EL (cell line): ENCODE measurements around the gene CTBS.
"Not testable (repeated sequence)": the region's sequence is repeated elsewhere in the genome, so short reads cannot be mapped to it uniquely, and the experiment has no call there.

Source experiments
- DNase-seq: peaks from one replicate; pipeline ENCODE4 v3.0.0-alpha.2; 2016

Gene CTBS

DNA sequence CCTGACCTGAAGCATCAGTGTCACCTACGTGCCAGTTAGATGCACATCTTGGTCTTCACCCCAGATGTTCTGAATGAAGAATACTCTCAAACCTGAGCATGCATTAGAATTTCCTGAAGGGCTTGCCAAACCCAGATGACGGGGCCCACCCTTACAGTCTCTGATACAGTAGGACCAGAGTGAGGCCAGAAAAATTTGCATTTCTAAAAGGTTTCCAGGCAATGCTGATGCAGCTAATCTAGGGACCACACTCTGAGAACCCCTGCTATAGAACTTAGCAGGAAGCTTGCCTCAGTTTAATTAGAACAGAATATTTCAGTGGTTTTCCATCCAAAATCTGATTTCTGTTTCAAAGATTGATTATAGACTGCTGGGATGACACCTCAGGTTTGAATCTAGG, 9.9 kb upstream of the CTBS start:
- no peak for DNase-seq

DNA sequence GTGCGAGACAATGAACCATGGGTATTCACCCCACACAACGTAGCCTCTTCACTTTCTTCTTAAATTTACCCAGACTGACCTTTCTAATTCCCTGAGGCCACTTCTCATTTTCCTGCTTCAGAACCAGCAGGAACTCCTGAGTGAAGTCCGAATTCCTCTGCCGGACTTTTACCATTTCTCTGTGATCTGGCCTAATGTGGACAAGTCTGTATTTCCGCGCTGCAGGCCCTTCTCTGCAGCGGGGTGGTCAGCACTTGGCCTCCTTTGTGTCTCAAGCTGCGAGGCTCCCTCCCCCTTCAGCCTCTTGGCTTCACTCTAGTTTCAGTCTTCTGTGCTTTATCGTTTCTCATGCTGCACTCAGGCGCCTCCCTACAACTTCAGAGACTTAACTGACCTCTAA, 9.4 kb upstream of the CTBS start:
- no peak for DNase-seq

DNA sequence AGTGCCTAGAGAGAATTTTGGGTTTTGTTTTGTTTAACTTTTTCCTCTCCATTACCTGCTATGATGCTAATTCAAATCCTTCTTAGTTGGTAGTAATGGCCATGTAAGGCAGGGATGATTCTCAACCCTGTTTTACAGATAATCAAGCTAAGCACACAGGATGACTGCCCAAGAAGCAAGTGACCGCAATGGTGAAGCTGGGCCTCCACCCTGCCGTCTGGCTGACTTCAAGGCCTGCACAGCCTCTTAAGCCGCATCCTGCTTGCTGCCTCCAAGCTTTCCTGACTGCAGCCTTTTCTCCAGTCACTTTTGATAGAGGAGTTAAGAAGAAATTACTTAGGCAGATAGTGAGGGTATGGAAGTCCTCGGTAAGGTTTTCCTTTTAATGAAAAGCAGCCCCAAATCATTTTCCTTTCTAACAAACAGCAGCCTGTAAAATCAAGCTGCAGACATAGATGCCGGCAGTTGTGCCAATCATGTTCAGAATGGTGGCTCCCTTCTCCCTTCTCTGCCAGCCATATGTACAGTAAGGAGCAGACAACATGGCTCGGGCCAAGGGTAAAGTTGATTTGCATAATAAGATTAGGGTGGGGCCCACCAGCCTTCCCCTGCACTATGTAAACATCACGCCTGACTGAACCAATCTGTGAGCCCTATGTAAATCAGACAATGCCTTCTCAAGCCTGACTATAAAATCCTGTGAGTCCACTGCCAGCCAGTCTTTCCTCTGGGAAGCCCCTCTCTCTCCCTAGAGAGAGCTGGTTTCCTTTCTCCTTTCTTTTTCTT, 8.8 kb upstream of the CTBS start:
- DNase-seq = no peak

DNA sequence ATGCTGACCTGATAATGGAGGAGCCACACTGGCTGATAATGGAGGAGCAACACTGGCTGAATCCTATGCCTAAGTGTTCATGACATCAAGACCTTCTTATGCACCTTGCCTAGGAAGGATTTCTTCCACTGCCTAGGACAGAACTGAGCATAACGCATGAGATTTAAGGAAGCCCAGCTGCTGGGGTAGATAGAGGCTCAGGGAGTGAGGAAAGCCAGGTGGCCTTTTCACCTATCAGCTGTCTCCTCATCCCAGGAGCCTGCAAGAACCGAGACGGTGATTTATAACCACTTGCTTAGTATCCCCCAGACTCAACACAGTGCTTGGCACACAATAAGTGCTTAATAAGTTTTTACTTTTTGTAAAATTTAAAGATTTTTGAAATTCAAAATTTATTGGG, 7.4 kb upstream of the CTBS start:
- no peak for DNase-seq

- no peak for DNase-seq
These were observed 696 bp upstream of the CTBS start for GRCh38 chr1:84574936-84575335.

DNA sequence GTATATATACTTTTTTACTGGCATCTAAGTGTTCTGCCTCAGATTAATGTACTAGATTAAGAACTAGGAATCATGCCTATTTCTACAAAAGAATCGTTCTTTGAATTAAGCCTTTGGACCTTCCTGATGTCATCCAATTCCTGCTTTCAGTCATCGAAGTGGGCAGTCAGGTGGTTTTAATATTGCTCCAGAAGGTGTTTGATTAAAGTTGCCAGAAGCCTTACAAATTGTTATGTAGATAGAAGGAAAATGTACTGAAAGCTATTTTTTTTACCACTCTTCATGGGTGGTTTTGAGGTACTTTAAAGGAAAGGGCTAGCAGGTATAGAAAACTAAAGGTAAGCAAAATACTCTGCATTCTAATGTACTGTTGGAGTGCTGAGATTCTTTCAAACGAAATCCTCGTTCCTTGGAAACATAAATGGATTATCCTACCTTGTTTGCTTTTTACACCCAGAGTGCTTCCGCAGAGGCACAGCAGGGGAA, 716 bp downstream of the CTBS start:
- DNase-seq = no peak

DNA sequence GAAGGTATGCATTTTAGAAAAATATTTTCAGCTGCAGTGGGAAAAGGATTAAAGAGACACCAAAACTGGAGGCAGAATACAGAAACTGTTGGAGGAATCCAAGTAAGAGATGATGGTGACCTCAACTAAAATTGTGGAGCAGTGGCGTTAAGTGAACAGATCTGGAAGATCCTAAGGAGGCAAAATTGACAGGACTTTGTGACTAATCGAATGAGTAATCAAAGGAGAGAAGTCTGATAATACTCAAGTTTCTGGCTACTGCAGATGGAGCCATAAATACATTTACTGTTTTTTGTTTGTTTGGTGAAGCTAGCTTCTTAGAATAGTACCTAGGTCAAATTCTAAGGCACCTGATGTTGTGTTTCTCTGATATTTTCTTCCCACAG, 3.1 kb downstream of the CTBS start:
- DNase-seq = peak; percentile 41

GRCh38 chr1:84570436-84571149, 3.6 kb downstream of the CTBS start:
- no peak for DNase-seq

- DNase-seq = no peak
These were observed 5.0 kb downstream of the CTBS start for GRCh38 chr1:84569216-84569615.

DNA sequence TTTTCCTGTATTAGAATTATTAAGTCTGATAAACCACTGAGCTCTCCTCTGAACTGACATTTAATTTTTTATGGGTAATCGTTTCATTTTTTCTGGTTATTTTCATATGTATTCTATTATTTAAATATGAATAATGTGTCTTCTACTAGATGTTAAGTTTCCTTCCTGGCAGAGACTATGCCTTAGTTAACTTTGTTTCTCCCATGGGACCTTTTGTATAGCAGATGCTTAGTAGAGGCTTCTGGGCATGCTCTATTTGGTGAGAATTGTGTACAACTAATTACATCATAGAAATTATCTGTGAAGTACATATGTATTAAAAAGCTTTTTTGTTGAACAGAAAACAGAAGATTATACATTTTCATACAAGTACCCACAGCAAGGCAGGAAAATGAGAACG, 23.4 kb downstream of the CTBS start:
- no peak for DNase-seq

DNA sequence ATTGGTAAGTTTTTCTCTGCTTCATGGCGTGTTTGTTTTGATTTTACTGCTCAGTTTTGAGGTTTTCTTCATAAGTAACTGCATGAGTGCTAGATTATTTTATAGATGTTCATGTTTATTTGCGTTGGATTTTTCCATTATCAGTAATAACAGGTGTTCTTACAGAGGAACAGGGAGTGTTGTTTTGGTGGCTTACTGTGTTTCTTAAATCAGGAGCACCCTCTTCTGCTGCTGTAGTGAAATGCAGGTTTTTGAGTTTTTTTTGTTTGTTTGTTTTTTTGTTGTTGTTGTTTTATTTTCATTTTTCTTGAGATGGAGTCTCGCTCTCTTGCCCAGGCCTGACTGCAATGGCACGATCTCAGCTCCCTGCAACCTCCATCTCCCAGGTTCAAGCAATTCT, 32.6 kb downstream of the CTBS start:
- no peak for DNase-seq

GRCh38 chr1:84540759-84541158, 33.5 kb downstream of the CTBS start:
- DNase-seq = no peak

GRCh38 chr1:84539972-84540371, 34.3 kb downstream of the CTBS start:
- DNase-seq = no peak

- DNase-seq = no peak
These were observed 35.6 kb downstream of the CTBS start for GRCh38 chr1:84538599-84538998.

- no peak for DNase-seq
These were observed 48.5 kb downstream of the CTBS start for GRCh38 chr1:84525779-84526178.

DNA sequence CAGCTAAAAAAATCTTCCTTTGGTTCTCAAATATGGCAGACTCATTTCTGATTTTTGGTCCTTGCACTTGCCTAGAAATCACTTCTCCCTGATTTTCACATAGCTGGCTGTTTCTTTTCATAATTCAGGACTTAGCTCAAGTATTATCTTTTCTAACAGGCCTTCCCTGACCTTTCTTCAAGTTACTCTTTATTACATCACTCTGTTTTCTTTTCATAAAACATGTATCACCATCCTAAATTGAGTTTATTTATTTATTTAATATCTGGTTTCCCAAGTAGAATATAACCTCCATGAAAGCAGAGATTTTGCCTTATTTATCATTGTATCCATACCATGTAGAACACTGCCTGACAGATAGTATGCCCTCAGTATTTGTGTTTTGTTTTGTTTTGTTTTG, 49.6 kb downstream of the CTBS start:
- no peak for DNase-seq

GRCh38 chr1:84510668-84511067, 63.6 kb downstream of the CTBS start:
- DNase-seq = no peak

GRCh38 chr1:84510165-84510564, 64.1 kb downstream of the CTBS start:
- DNase-seq = no peak

- DNase-seq = no peak
These were observed 65.2 kb downstream of the CTBS start for GRCh38 chr1:84509029-84509428.

DNA sequence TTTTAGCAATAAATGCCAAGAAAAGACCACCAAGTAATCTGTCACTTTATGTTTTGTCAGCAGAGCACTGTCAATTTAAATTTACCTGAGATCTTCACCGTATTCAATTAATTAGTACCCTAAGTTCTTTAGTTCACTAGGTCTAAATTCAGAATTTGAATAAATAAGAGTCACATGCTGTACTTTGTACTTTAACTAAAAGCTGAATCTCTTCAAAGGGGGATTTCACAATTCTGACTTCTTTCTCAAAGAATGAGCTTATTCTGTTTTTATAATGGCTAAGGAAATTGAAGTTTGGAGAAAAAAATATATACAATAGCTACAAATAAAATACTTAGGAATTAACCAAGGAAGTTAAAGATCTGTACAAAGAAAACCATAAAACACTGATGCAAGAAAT, 65.7 kb downstream of the CTBS start:
- no peak for DNase-seq

DNA sequence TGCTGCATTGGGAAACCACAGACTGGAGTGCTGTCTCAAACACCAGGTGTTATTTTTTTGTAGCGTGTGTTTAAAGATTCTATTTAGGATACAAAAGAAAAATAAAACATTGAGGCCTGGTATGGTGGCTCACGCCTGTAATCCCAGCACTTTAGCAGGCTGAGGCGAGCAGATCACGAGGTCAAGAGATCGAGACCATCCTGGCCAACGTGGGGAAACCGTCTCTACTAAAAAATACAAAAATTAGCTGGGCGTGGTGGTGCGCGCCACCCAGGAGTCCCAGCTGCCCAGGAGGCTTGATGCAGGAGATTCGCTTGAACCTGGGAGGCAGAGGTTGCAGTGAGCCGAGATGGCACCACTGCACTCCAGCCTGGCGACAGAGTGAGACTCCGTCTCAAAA, 66.4 kb downstream of the CTBS start:
- DNase-seq = not testable (repeated sequence)

DNA sequence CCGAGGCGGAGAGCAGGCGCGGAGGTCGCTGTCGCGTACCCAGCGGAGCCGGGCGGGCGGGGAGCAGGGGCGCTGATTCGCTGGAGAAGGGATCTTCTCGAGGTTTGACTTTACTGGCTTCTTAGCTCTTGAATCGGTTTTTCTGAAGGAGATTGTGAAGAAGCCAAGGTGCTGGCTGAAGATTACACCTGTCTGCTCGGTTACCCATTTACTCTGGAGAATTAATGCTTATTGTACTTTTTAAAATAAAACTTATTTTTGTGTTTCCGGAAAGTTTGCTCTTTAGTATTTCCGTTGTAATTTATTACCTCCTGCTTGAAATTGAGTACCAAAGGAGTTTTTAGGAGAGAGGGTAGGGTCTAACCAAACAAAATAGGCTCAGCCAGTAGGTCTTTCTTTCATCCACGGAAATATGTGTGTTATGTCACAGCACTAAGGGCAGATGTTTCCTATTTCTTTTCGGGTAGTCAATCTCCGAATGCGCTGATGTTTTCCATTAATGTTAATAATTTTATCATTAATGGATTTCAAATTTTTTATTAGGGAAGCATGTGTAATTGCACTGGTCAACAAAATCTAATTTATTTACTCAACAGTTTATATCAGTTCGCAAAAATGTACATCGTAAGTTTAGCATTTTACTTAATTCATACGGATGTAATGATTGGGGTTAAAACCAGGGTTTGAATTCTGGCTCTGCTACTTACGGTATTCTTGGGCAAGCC, 67.3 kb downstream of the CTBS start:
- DNase-seq = no peak

- DNase-seq = peak; percentile 98
These were observed 68.1 kb downstream of the CTBS start, which contains the start of the genes GNG5 and SPATA1 for GRCh38 chr1:84506002-84506728. Gene GNG5, minus strand, starts transcription at chr1:84506581. Its CDS starts 490 bp downstream, at chr1:84506091. Gene SPATA1, plus strand, starts transcription at chr1:84506386. Its CDS starts 9,974 bp downstream, at chr1:84516360.
